GM18517 (cell line): Measurements from ENCODE around the gene SYNGR1.

ENCODE experiments used
- ATAC-seq: cut with Tn5 transposase; IDR thresholded peaks from one replicate; pipeline ENCODE4 v1.9.1; 2021; ENCODE audit warnings: mild to moderate bottlenecking, moderate library complexity; ENCODE audit not compliant: unreplicated experiment

Gene SYNGR1

DNA sequence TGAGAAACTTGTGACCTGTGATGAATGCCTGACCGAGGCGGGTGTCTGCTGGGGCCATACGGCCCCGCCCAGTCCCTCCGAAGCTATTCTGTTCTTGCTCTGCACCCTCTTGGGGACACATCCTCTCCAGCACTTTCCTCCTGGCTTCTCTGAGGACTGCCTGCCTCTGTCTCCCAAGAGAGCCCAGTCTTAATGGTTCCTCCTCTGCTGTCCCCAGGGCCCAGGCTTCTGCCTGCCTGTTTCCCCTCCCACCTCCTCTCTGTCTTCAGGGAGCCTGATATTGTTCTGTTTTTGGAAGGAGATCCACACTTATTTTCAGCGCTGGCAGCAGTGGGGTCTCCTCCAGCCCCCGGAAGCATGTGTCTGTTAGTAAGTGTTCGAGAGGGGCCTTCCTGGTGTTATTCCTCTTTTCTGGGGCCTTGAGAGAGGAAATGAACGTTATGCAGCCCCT, 18.7 kb downstream of the SYNGR1 start:
- no peak for ATAC-seq

DNA sequence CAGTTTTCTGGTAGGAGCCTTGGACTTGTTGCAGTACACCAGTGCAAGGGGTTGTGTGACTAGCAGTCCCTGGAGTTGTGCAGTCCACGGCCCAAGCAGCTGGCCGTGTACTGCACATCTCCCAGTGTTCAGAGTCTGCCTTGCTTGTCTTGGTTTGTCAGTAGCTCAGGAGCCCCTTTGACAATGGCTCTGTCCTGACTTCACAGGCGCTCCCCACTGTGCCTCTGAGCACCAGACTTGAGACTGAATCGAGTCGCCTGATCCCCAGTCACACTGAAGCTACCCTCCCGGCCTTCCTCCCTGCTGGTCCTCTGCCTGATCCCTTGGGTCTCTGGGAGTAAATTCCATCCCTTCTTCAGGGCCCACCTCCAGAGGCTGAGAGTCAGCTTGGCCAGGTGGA, 19.4 kb downstream of the SYNGR1 start:
- no peak for ATAC-seq

DNA sequence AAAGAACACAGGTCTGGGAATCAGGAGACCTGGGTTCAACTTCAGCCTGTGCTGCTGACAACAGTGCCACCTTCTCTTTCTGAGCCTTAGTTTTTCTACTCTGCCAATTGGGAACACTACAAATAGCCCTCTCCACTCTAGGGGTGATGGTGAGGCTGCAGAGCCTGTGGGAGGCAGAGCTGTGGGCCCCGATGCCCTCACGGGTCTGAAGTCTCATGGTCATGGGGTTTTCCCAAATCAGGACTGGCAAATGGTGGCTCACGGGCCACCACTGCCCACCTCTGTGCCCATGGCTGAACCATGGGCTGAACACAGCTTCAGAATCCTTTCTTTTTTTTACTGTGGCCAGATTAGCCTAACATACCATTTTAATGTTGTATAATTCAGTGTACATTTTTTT, 19.8 kb downstream of the SYNGR1 start:
- no peak for ATAC-seq

DNA sequence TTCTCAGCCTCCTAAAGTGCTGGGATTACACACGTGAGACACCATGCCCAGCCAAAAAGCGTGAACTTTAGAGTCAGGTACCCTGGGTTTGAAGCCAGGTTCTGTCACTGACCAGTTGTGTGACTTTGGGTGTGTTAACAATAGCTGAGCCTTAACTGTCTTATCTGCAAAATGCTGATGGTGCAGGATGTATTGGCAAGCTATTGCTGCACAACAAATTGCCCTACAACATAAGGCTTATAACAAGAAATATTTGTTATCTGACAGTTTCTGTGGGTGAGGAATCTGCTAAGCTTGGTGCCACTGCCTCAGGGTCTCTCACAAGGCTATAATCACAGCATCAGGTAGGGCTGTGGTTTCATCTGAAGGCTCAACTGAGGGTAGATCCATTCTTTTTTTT, 21.9 kb downstream of the SYNGR1 start:
- ATAC-seq = no peak

DNA sequence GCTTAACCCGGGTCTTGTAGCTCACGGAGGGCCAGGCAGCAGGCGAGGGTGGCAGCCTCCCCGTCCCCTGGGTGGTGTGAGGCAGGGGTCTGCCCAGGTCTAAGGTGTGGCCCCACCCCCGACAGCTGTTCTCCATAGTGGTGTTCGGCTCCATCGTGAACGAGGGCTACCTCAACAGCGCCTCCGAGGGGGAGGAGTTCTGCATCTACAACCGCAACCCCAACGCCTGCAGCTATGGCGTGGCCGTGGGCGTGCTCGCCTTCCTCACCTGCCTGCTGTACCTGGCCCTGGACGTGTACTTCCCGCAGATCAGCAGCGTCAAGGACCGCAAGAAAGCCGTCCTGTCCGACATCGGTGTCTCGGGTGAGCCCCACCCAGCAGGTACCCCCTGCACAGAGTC, 24.4 kb downstream of the SYNGR1 start:
- no peak for ATAC-seq

DNA sequence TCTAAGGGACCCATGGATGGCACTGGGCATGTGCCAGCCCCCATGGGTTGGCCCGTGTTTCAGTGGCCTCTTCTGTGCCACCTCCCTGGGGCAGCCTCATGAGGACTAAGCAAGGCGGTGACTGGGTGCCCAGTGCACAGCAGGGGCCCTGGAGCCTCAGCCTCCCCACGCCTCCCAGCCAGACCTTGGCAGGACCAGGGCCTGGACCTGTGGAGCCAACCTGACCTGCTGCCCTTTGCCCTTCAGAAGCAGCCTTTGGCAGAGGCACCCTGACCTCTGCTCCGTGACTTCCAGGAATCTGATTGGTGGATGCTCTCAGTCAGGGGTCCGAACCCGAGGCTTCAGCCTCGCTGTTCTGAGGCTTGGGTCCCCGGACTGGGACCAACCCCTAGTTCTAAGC, 25.0 kb downstream of the SYNGR1 start:
- ATAC-seq = no peak

DNA sequence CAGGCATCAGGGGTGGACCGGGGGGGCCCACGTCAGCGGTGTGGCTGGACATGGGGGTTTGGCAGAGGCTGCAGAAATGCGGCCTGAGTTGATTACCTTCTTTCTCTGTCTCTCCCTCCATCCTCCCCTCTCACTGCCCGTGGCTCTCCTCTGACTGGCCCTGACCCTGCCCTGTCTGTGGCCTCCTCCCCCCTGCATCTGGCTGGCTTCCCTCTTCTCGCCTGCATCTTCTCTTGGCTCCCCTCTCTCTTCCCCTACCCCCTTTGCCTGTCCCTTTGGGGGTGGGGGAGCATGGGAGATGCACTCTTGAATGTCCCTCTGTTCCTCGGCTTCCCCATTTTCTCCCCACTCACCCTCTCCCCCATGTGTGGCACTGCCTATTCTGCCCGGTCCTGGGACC, 25.9 kb downstream of the SYNGR1 start:
- ATAC-seq = no peak

DNA sequence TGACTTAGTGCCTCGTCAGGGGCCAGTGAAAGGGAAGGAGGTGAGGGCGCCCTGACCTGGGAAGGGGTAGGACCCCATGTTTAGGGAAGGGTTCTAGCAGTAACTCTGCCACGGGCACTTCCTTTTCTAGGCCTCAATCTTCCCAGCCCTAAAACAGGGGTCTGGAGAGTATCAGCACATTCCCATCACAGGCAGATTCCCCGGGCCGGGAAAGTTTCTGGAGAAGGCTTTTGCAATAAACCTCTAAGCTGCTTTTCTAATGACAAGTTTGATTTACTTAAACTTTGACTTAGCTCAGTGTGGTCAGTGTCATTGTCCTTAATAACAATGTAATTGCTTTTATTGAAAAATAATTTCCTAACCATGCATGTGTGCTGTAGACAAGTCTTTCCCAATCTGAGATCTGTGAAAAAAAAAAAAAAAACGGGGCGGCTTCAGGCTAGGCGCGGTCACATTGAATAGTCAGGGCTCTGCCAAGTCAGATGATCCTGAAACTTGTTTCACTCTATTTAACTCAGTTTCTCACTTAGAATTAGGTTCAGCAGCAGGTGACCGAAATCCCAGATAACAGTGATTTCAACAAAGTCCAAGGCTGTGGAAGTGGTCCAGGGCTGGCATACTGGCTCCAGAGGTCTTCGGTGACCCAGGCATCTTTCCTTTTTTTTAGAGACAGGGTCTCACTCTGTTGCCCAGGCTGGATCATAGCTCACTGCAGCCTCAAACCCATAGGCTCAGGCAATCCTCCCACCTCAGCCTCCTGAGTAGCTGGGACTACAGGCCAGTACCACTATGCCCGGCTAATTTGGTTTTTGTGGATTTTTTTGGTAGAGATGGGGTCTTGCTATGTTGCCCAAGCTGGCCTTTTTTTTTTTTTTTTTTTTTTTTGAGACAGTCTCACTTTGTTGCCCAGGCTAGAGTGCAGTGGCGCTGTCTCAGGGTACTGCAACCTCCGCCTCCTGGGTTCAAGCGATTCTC, 30.3 kb downstream of the SYNGR1 start:
- ATAC-seq = no peak

DNA sequence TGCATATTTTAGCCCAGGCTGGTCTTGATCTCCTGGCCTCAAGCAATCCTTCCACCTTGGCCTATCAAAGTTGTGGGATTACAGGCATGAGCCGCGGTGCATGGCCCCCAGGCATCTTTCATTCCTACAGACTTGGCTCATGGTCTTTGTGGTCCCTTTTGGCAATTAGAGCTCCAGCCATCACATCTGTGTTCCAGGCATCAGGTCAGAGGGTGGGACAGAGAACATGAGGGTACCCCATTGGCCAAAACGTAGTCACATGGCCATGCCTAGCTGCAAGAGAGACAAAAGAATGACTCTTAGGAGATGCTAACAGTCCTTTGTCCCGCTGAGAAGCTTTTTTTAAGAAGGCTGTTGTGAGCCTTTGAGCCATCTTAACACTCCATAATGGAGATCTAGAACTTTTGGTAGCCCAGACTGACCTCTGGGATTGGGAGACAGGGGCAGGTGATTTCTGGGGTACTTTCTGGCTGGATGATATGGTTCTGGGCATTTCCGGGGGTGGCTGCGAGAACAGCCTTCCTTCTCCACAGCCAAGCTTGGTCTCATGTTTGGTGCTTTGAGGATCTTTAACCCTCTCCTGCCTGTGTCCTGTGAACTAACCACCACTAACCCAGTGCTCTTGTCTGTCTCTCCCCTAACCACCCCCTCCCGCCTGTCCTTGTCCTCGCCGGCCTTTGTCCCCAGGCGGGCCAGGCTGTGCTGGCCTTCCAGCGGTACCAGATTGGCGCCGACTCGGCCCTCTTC, 31.4 kb downstream of the SYNGR1 start:
- no peak for ATAC-seq

DNA sequence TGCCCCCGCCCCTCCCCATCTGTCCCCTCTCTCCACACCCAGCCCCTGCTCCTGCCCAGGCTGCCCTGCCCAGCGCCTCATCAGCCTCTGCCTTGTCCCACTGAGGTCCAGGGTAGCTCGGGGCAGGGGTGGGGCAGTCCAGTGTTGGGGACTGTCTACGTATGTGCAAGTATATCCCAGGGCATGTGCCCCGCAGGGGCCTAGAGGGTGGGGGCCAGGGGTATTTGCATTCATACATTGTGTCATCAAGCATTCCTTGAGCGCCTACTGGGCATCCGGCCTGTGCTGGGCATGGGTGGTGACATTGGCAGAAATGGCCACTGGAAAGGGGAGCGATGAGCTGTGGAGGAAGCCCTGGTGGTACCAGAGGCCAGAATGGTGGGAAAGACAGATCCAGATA, 32.1 kb downstream of the SYNGR1 start:
- ATAC-seq = no peak

DNA sequence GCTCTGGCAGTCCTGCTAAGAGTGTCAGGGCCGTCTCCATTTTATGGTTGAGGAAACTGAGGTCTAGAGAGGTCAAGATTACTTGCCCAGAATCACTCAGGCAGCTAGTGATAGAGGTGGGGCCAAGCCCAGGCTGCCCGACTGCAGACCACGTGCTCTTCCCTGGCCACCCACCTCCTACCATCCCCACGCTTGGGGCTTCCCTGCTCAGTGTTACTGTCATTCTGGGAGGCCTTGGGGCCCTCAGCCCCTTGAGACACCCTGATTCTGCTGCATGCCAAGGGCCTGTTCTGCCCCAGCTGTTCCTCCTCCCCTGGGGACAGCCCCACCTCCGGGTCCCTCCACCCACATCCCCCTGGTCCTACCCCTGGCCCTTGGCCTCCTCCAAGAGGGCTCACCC, 32.6 kb downstream of the SYNGR1 start:
- peak; percentile 53 for ATAC-seq

DNA sequence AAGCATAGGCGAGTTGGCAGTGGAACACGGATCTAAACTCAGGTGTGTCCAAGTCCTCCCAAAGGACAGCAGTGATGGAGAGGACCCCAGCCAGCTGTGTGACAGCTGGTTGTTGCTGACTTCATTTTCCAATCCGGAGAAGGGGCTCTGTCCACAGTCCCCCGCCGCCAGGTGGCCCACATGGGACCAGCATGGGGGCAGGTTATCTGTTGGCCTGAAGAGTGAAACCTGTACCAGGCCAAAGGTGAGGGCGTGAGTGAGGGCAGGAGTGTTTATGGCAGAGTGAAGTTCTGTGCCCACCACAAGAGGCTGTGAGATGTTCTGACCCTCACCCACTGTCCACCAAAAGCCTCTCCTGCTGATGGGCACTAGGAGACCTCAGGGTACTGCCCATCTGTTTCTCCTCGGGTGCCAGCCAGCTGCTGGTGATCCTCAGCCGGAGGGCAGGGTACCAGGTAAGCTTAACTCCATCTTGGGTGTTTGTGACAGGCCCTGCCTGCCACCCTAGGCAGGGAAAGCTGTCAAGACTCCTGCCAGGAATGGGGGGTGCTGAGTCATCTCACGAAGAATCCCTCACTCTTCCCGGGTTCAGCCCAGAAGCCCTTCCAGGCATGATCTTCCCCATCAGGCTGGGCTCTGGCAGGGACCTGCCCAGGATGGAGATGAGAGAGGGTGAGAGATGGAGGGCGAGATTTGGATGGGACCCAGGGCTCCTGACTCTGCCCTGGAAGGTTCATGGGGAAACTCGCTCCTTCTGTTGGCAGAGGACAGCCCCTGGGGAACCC, 34.2 kb downstream of the SYNGR1 start:
- ATAC-seq = no peak

DNA sequence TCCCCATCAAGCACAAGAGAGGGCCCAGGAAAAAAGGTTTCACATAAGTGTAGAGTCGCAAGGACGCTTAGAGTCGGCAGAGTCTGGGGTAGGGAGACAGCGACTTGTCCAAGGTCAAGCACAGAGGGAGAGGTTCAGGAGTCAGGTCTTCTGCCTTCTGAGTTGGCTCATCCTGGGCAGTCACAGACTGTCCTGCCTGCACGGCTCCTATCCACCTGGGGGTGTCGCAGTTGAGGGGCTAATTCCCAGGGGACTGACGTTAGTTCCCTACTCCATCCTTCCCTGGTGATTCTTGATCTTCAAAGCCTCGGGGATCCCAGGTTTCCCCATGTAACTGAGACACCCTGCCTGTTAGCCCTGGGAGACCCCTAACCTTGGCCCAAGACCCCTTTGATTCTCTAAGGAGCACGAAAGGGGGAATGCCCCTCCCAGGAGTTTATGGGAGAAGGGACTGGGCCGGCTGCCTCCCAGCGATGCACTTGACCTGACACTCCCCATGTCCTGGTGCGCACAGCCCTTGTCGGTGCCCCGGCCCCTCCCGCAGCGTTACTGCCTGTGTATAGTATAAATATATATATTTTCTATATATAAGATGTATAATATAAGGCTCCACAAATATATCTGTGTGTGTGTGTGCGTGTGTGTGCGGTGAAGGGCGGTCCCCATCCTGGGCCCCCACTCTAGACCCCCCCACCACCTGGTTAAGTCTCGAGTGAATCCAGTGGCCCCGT, 35.1 kb downstream of the SYNGR1 start:
- ATAC-seq = no peak

DNA sequence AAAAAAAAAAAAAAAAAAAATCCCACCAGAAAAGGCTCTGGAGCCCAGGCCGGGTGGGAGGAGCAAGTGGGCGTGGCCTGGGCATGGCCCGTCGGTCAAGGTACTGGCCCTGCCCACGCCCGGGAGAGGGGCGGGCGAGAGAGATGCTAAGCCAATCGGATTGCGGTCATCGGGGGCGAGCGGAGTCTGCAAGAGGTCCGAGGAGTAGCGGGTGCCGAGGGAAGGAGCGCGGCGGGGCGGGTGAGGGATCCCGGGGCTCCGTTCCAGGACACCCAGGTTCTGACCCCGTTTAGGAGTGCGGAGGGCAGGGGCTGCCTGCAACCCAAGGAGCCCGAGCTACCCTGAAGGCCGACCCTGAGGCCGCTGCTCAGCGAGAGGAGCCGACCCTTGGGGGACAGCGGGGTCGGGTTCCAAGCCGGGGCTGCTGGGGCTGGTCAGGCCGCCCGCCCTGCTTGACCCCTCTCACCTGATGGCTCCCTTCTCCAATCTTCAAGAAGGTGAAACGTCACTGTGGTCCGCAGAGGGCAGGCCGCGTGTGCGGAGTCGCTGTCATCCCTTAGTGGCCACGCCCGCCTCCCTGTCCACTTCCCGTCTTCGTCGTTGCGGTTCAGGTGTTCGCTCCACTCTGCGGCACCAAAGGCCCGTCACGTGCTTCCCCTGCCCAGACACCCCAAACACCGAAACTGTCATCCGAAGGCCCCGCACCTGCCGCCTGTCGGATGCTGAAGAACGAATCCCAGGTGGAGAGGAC, 38.6 kb downstream of the SYNGR1 start:
- ATAC-seq = no peak

DNA sequence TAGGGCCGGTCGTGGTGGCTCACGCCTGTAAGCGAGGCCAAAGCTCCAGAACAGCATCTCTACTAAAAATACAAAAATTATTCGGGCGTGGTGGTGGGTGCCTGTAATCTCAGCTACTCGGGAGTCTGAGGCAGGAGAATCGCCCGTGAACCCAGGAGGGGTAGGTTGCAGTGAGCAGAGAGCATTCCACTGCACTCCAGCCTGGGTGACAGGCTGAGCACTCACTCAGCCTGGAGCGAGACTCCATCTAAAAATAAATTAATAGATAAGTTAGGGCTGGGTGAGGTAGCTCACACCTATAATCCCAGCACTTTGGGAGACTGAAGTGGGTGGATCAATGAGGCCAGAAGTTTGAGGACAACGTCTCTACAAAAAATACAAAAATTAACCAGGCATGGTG, 39.6 kb downstream of the SYNGR1 start:
- ATAC-seq = no peak

DNA sequence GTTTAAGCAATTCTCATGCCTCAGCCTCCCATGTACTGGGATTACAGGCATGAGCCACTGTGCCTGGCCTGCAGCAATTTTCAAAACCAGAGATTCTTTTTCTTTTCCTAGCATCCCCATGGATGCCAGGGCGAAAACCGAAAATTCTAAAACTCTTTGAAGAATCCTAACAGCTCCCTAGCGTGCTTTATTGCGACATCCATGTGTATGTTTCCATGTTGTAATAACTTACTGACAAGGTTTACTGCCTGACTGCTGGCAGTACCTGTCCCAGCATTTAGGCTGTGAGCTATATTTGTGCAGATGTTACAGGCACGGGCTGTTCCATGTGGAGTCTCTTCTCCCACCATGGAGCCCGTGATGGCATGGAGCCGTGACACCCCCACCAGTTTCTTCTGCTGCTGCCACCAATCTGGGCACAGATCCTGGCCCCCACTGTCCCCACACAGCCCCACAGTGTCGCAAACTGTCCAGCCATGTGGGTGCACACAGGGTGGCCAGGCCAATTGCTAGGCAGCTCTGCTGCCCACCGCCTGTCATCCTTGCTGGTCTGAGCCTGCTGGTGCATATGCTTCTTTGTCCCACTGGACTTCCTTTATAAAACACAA, 42.7 kb downstream of the SYNGR1 start:
- no peak for ATAC-seq

DNA sequence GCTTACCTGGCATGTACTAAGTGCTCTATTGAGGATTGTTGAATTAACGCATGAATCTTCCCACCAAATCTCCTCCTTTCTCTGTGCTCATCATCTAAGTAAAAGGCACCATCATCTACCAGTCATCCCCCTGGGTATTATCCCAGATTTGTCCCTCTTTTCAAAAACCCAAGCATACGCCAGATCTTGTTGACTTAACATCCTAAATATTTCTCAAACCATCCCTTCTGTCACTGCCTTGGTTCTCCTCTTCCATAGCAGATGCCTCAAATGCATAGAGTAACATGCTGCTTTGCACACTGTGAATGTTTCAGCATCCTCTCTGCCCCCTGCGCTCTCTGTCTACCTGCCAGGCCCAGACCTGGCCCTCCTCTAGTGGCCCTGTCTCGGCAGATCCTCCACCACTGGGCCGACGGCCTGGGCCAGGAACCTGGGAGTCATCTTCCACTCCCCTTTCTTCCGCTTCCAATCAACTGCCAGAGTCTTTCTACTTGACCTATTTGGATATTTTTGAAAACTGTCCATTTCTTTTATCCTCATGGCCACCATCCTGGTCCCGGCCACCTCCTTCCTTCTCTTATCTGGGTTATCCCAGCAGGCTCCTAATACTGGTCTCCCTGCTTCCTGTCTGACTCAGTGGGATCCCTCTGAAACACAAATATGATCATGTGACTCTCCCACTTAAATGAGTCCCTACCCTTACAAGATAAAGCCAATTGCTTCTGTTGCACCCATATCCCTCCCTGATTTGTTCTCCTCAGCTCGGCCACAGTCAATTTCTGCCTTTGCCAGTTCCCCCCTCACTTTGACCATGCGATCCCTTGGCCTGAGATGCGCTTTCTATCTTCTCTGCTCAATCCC, 46.4 kb downstream of the SYNGR1 start:
- no peak for ATAC-seq

DNA sequence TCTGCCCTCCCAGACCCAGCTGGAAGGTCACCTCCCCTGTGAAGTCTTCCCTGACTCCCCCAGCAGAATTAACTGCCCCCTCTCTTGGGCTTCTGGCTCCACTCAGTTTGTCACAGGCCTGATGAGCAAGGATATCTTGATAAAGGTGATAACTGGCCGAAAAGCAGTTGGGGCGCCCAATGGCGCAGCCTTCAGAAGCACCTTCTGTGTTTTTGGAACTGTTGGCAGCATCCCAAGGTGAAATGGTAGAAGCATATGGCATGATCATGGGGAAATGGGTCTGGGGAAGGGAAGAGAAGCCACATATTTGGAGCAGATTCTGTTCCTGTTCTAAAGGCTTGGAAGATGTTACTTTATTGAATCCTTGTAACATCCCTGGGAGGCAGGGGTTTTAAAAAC, 47.0 kb downstream of the SYNGR1 start:
- ATAC-seq = no peak

DNA sequence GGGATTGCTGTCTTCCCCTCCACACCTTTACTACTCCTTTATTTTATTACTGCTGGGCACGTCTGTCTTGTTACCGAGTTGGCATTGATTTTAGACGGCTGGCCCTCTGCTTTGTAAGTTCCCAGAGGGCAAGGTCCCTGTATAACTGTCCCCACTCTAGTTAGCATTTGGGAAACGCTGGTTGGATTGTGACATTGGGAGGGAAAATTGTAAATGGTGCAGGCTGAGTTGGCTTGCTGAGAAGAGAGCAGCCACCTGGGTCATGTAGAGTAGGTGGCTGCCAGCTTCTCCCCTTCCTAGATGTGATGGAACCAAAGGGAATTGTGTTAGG, 51.5 kb downstream of the SYNGR1 start:
- ATAC-seq = no peak
